ENCODE measurements around the gene CREBL2.

The CREBL2 gene

DNA sequence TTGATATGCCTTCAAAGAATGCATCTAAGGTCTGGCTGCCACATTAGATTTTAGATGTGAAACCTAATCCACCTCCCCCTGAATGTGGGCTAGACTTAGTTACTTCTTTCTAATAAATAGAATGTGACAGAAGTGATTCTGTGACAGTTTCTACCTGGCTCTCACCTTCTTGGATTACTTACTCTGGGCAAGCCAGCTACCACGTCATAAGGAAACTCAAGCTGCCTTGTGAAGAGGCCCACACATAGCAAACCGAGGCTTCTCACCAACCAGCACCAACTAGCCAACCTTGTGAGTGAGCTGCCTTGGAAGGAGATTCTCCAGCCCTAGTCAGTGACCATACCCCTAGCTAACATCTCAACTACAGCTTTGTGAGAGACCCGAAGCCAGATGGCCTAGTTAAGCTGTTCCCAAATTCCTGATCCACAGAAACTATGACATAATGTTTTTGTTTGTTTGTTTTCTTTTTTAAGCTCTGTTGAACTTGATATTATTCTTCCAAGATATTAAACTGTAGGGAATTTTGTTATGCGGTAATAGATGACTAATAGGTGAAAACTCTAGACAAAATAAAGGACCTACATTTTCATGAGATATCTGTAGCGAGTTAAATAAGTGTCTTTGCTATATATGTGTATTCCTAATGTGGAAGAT lies 78.1 kb downstream of the CREBL2 start:
- DNase-seq (ENCODE audit: low spot score): no peak
- TF ChIP-seq, protein P1, sequence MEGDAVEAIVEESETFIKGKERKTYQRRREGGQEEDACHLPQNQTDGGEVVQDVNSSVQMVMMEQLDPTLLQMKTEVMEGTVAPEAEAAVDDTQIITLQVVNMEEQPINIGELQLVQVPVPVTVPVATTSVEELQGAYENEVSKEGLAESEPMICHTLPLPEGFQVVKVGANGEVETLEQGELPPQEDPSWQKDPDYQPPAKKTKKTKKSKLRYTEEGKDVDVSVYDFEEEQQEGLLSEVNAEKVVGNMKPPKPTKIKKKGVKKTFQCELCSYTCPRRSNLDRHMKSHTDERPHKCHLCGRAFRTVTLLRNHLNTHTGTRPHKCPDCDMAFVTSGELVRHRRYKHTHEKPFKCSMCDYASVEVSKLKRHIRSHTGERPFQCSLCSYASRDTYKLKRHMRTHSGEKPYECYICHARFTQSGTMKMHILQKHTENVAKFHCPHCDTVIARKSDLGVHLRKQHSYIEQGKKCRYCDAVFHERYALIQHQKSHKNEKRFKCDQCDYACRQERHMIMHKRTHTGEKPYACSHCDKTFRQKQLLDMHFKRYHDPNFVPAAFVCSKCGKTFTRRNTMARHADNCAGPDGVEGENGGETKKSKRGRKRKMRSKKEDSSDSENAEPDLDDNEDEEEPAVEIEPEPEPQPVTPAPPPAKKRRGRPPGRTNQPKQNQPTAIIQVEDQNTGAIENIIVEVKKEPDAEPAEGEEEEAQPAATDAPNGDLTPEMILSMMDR (IDR thresholded peaks at IDR 0.05): no peak

DNA sequence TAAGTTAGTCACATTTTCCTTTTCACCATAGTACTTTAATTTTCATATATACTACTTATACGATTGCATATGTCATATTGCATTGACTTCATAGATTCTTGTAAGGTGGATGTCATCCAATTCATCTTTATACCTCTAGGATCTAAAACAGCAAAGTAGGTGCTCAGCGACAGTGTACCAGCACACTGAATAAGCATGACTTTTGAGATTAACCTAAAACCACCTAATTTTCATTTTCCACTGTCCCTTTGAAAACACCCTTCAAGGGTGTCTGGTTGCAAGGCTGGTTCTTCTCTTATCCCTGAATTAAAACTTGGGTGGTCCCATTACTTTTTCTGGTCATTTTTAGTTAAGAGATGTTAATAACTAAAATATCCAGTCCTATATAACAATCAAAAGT lies 79.9 kb downstream of the CREBL2 start:
- H3K27ac ChIP-seq: no peak overlapping the region
- TF ChIP-seq, protein P1 (IDR thresholded peaks at IDR 0.05): no peak
- no peak overlapping the region for H3K4me3 ChIP-seq
- DNase-seq (ENCODE audit: low spot score): no peak

More for the DNA sequence above, 78.1 kb downstream of the CREBL2 start:
- H3K4me3 ChIP-seq: no peak overlapping the region
- no peak overlapping the region for H3K27ac ChIP-seq

DNA sequence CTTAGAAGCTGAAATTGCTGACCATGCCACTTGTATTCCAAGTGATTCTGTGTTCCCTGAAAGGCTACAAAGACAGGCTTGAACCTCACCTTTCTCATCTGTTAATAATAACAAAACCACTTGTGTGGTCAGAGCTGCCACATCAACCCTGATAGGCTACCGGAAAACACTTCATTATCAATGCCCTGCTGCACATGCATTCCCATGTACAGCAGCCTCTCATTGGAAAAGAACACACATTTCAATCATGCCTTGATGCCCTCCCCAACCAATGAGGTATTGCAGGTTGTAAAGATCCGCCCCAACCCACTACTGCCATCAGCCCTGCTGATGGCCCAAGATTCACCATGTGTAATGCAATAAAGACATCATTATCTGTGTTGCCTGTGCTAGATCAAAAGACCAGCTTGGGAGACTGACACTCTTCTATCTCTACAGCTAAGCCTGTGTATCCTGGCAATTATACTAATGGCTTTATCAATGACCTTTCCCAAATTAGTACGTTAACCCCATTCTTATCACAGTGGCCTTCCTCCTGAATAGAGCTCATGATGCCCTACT lies 81.5 kb downstream of the CREBL2 start:
- no peak overlapping the region for H3K27ac ChIP-seq
- TF ChIP-seq, protein P1 (IDR thresholded peaks at IDR 0.05): no peak
- DNase-seq (ENCODE audit: low spot score): no peak
- no peak overlapping the region for H3K4me3 ChIP-seq

Measured in coronary artery (tissue), 2 donors.